Right lobe of liver (tissue), 4 donors: ENCODE measurements around the gene DIPK1B.

Source experiments
- POLR2A ChIP-seq: fragments of 450-650 bp; IDR thresholded peaks from one replicate; pipeline ENCODE4 v1.6.1; 2017; ENCODE audit warnings: antibody characterized with exemption, mild to moderate bottlenecking
- TF ChIP-seq, protein P1 (sequence below), 4 donors: fragments of 200-600 bp in 3 of 4; fragments of 450-650 bp in 1 of 4; IDR thresholded peaks; one replicate each; pipeline versions ENCODE4 v1.5.1 to v1.8.0; 2016 to 2022; ENCODE audit warnings: antibody characterized with exemption in 4 of 4, mild to moderate bottlenecking in 2 of 4
- donor health status: DM: no; HTN: no; CAD: no.
- donor health status: DM: no; HTN: no; CAD: no.
- donor health status: DM: no; HTN: yes; CAD: no.

DNA sequence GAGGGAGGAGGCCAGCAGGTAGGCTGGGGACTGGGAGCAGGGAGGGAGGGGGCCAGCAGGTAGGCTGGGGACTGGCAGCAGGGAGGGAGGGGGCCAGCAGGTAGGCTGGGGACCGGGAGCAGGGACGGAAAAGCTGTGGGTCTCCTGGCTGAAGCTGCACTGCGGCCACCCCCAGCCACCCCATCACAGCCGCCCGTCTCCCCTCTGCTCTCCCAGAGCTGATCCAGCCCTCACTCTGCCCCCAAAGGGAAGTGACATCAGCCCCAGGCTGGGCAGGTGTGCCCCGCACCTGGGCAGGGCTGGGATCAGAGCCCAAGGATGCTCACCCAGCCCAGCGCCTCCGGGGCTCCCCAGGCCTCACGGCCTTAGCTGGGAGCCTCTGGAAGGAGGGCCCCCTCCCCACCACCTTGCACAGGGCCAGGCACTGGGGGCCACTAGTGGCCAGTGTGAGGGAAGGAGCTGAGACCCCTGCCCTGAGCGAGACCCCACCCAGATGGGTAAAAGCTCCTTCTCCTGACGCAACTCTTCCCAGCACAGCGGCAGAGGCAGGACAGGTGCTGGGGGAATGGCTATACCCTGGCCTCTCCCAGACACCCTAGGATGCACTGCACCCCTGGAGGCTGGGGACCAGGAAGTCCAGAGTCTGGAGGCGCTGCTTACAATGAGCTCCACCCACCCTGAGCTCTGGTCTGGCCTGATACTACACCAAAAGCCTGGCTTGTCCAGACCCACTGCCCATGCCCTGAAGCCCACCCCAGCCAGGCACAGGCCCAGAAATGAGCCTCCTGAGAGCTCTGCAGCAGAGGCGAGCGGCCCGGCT lies 36.7 kb upstream of the DIPK1B start:
- TF ChIP-seq POLR2A = no peak
- TF ChIP-seq, protein P1, sequence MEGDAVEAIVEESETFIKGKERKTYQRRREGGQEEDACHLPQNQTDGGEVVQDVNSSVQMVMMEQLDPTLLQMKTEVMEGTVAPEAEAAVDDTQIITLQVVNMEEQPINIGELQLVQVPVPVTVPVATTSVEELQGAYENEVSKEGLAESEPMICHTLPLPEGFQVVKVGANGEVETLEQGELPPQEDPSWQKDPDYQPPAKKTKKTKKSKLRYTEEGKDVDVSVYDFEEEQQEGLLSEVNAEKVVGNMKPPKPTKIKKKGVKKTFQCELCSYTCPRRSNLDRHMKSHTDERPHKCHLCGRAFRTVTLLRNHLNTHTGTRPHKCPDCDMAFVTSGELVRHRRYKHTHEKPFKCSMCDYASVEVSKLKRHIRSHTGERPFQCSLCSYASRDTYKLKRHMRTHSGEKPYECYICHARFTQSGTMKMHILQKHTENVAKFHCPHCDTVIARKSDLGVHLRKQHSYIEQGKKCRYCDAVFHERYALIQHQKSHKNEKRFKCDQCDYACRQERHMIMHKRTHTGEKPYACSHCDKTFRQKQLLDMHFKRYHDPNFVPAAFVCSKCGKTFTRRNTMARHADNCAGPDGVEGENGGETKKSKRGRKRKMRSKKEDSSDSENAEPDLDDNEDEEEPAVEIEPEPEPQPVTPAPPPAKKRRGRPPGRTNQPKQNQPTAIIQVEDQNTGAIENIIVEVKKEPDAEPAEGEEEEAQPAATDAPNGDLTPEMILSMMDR (IDR thresholded peaks at IDR 0.05) = no peak
